ENCODE measurements around the gene SRSF3.

SRSF3 gene

DNA sequence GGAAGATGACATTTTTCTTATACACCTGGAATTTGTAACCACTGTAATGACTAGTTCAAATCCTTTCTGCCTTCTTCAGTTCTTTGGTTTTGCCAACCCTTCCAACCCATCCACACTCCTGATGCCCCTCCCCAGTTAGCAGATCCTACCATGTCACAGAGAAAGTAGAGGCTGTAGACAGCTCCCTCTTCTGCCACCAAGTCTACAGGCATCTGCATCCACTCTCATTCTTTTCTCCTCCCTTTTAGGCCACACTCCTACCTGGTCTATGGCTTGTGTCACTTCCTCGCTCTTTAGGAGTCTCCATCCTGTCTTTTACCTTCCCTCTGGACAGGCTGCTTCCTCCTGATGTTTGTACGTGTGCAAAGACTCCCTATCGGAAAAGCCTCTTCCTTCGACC, 33.3 kb upstream of the SRSF3 start:
- no peak overlapping the region for H3K27ac ChIP-seq
- H3K9me3 ChIP-seq (ENCODE audit: severe bottlenecking), result no peaks in the 10 kb centered on the region
- H3K27me3 ChIP-seq (ENCODE audit: insufficient read depth, low read depth, severe bottlenecking), result no peaks in the 10 kb centered on the region
- H3K36me3 ChIP-seq, result no peaks in the 10 kb centered on the region
- DNase-seq, result no peak
- TF ChIP-seq, protein P1, sequence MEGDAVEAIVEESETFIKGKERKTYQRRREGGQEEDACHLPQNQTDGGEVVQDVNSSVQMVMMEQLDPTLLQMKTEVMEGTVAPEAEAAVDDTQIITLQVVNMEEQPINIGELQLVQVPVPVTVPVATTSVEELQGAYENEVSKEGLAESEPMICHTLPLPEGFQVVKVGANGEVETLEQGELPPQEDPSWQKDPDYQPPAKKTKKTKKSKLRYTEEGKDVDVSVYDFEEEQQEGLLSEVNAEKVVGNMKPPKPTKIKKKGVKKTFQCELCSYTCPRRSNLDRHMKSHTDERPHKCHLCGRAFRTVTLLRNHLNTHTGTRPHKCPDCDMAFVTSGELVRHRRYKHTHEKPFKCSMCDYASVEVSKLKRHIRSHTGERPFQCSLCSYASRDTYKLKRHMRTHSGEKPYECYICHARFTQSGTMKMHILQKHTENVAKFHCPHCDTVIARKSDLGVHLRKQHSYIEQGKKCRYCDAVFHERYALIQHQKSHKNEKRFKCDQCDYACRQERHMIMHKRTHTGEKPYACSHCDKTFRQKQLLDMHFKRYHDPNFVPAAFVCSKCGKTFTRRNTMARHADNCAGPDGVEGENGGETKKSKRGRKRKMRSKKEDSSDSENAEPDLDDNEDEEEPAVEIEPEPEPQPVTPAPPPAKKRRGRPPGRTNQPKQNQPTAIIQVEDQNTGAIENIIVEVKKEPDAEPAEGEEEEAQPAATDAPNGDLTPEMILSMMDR (IDR thresholded peaks at IDR 0.05; ENCODE audit: low read depth, low read length), result no peak
- no peak overlapping the region for H3K4me3 ChIP-seq (ENCODE audit: low read depth, low read length)

DNA sequence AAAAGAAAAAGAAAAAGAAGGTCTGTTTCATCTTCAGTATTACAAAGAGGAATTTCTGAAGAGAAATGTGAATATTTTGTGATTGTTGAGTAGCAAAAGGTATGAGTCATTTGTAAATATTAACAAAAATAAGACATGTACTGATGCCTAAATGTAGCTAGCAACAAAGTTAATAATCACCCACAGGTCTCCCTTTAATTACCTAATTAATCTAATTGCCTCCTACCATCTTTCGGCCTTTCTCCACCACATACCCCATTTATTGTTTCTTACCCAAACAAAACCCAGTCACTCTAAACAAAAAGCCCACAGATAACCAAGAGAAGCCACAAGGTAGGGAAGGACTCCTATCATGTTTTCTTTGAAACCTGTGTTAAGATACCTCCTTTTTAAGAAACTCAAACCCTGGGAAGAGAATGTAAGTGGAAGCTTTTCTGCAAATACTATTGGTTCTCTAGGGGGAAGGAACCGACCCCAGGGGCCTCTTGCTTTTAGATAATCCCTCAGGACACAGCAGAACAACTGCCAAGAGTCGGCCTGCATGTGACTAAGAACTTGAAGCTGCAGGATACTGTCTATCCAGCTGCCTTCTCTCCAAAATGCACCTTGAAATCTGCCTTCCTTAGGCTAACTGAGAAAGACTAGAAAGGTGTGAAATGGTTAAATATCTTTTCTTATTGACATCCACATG, 30.8 kb upstream of the SRSF3 start:
- Histone ChIP-seq H3K4me3 (ENCODE audit: low read depth, low read length) (no peak overlapping the region), H3K9me3 (ENCODE audit: severe bottlenecking) (no peaks in the 10 kb centered on the region), H3K36me3 (no peaks in the 10 kb centered on the region), H3K27ac (no peak overlapping the region), H3K27me3 (ENCODE audit: insufficient read depth, low read depth, severe bottlenecking) (no peaks in the 10 kb centered on the region)
- TF ChIP-seq, protein P1 (IDR thresholded peaks at IDR 0.05; ENCODE audit: low read depth, low read length), result no peak
- peak; percentile 50 for DNase-seq

DNA sequence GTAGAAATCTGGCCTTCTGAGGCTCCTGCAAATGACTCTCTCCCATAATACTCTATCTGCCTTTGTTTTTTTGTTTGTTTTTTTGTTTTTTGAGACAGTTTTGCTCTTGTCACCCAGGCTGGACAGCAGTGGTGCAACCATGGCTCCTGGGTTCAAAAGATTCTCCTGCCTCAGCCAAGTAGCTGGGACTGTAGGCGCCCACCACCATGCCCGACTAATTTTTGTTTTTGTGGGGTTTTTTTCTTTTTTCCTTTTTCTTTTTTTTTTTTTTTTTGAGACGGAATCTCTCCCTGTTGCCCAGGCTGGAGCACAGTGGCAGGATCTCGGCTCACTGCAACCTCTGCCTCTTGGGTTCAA, 30.3 kb upstream of the SRSF3 start:
- DNase-seq, result no peak
- Histone ChIP-seq H3K4me3 (ENCODE audit: low read depth, low read length) (no peak overlapping the region), H3K36me3 (no peaks in the 10 kb centered on the region), H3K27ac (no peak overlapping the region), H3K9me3 (ENCODE audit: severe bottlenecking) (no peaks in the 10 kb centered on the region), H3K27me3 (ENCODE audit: insufficient read depth, low read depth, severe bottlenecking) (no peaks in the 10 kb centered on the region)
- TF ChIP-seq, protein P1 (IDR thresholded peaks at IDR 0.05; ENCODE audit: low read depth, low read length), result no peak

DNA sequence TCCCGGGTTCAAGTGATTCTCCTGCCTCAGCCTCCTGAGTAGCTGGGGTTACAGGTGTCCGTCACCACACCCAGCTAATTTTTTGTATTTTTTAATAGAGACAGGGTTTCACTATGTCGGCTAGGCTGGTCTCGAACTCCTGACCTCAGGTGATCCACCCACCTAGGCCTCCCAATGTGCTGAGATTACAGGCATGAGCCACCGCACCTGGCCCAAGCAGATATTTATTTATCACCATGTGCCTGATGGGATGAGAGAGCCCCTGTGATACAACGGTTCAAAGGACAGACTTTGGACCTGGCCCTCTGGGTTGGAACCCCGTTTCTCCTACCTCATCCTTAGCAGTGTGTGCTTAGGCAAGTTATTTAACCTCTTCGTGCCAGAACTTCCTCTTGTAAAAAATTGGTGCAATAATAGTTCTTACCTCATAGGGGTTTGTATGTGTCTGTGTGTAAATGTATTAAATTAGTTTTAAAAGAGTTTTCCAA, 27.7 kb upstream of the SRSF3 start:
- TF ChIP-seq, protein P1 (IDR thresholded peaks at IDR 0.05; ENCODE audit: low read depth, low read length), result no peak
- DNase-seq, result no peak
- no peaks in the 10 kb centered on the region for H3K27me3 ChIP-seq (ENCODE audit: insufficient read depth, low read depth, severe bottlenecking)
- no peak overlapping the region for H3K4me3 ChIP-seq (ENCODE audit: low read depth, low read length)
- H3K36me3 ChIP-seq, result no peaks in the 10 kb centered on the region
- H3K9me3 ChIP-seq (ENCODE audit: severe bottlenecking), result no peaks in the 10 kb centered on the region
- H3K27ac ChIP-seq, result no peak overlapping the region

DNA sequence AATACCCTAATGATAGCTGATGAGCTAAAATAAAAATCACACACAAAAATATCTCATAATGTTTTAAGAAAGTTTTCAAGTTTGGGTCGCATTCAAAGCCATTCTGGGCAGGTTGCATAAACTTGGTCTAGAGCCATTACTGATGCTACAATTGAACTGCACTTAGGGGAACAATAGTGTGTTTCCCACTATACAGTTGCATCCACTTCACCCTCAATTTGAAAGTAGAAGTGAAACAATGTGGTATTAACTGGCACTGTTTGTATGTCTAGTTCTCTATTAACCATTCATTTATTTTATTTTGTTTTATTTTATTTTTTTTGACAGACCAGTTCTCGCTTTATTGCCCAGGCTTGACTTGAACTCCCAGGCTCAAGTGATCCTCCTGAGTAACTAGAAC, 23.9 kb upstream of the SRSF3 start:
- H3K36me3 ChIP-seq, result no peaks in the 10 kb centered on the region
- TF ChIP-seq, protein P1 (IDR thresholded peaks at IDR 0.05; ENCODE audit: low read depth, low read length), result no peak
- H3K9me3 ChIP-seq (ENCODE audit: severe bottlenecking), result peaks cover 2% of the 10 kb centered on the region
- no peak overlapping the region for H3K4me3 ChIP-seq (ENCODE audit: low read depth, low read length)
- H3K27me3 ChIP-seq (ENCODE audit: insufficient read depth, low read depth, severe bottlenecking), result no peaks in the 10 kb centered on the region
- no peak overlapping the region for H3K27ac ChIP-seq
- no peak for DNase-seq

Measured in WERI-Rb-1 (cell line).